ENCODE measurements around the gene LAMP5. TPM values are rescaled to one million over a fixed set of nuclear protein-coding genes. Genes with fewer than 3 reads are reported as not detected.
A peak's percentile ranks its signal among the peaks of the same experiment; 100 is the strongest.

Gene LAMP5, protein sequence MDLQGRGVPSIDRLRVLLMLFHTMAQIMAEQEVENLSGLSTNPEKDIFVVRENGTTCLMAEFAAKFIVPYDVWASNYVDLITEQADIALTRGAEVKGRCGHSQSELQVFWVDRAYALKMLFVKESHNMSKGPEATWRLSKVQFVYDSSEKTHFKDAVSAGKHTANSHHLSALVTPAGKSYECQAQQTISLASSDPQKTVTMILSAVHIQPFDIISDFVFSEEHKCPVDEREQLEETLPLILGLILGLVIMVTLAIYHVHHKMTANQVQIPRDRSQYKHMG
- not detected in 2 replicates for total RNA-seq (2014; rRNA removed; shearing (Covaris generic))
- polyA plus RNA-seq (2015; cell fraction: cytosol; rRNA removed) = not detected in 2 replicates
- not detected in 2 replicates for polyA plus RNA-seq (2015; cell fraction: nucleus; rRNA removed)

DNA sequence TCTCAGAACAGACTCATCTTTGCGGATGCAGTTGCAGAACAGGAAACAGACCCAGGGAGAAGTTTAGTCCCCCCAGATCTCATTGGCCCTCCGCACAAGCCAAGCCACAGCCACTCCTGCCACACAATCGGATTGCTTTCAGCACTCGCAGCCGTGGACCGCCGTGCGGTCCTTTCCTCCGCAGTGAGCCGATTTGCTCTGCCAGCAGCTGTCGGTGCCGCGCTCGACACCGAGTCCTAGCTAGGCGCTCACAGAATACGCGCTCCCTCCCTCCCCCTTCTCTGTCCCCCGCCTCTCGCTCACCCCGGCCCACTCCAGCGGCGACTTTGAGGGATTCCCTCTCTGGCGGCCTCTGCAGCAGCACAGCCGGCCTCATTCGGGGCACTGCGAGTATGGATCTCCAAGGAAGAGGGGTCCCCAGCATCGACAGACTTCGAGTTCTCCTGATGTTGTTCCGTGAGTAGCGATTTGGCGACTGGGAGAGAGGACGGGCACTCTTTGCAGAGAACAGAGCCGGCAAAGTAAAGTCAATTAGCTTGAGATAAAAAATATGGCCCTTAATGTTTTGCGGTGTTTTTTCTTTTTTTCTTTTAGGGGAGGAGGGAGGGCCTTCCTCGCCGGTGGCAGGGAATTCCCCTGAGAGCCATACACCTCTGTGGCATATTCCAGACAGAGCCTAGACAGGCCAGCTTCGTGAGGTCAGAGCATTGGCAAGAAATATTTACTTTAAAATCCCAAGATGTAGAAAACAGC is at the start of gene LAMP5:
LAMP5 (plus strand) TSS at position 130 of the 753 bp plus-strand sequence; CDS start at position 393, 263 bp downstream.
- in situ Hi-C loops (cut with HindIII; ENCODE audit: low pct_unique_long_range_greater_than_20kb, low sequenced_read_pairs) = no loop called here
- no peak for DNase-seq (ENCODE audit: low read depth, low spot score)

GRCh38 chr20:9467995-9468394 is 46.4 kb upstream of the LAMP5 start:
- in situ Hi-C loops (cut with HindIII; ENCODE audit: low pct_unique_long_range_greater_than_20kb, low sequenced_read_pairs) = no loop called here
- peak; percentile 41 for DNase-seq (ENCODE audit: low read depth, low spot score)

DNA sequence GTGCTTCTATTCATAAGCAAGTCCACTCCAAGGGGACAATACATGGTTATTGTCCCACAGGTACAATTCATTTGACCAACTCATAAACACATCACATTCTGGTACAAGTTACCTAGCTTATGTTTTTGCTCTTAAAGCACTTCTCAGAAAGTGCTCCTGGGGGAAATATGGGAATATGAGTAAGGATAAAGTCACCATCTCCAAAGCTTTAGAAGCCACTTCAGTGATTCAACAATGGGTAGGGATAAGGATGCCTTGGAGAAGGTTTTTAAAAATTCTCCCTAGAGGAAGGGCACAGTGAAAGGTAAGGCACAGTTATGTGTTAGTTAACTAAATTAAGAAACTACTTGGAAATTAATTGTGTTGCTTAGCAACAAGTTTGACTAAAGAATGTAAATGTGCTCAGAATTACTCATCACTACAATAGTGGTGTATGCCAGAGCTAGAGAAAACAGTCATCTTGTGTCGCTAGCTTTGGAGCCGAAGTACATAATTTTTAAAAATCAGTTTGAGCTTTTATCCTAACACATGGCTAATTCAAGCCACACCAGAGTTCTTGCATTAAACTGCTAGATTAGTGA is 39.5 kb upstream of the LAMP5 start:
- in situ Hi-C loops (cut with HindIII; ENCODE audit: low pct_unique_long_range_greater_than_20kb, low sequenced_read_pairs) = no loop called here
- DNase-seq (ENCODE audit: low read depth, low spot score) = no peak

- no peak for DNase-seq (ENCODE audit: low read depth, low spot score)
- in situ Hi-C loops (cut with HindIII; ENCODE audit: low pct_unique_long_range_greater_than_20kb, low sequenced_read_pairs) = no loop called here
Measured at GRCh38 chr20:9475456-9475855, 38.9 kb upstream of the LAMP5 start.

DNA sequence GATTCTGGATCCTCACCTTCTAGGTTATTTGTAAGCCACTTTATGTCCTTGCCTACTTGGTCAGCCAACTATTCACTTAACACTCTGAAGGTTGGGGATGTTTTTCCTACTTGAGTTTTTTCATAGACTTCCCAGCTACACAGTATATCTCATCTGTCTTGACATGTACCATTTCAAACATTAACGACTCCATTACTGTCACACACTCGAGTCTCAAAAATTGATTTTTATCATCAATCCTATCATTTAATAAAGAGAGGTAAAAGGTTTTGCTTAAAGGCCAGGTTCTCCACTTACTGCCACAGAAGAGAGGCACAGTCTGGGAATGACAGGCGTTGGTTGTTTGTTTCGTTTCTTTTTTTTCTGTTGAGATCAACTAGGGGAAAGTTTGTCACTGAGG is 38.2 kb upstream of the LAMP5 start:
- no peak for DNase-seq (ENCODE audit: low read depth, low spot score)
- in situ Hi-C loops (cut with HindIII; ENCODE audit: low pct_unique_long_range_greater_than_20kb, low sequenced_read_pairs) = no loop called here

DNA sequence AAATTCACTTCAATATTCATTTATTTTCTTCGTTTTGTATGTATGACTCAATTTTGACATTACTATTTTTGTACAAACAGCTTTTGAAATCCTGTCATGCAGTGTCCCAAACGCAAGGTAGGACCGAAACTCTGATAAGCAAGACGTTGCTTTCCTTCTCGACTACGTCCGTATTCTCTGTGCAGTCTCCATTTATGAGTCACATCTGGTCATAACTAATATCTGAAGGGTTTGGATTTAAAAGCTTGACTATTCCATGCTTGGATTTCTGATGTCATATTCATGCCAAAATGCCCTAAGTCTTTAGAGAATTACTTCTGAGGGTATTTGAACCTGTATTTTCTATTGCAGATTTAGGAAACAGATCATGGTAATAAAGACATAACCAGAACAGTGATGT is 37.8 kb upstream of the LAMP5 start:
- no peak for DNase-seq (ENCODE audit: low read depth, low spot score)
- in situ Hi-C loops (cut with HindIII; ENCODE audit: low pct_unique_long_range_greater_than_20kb, low sequenced_read_pairs) = no loop called here

DNA sequence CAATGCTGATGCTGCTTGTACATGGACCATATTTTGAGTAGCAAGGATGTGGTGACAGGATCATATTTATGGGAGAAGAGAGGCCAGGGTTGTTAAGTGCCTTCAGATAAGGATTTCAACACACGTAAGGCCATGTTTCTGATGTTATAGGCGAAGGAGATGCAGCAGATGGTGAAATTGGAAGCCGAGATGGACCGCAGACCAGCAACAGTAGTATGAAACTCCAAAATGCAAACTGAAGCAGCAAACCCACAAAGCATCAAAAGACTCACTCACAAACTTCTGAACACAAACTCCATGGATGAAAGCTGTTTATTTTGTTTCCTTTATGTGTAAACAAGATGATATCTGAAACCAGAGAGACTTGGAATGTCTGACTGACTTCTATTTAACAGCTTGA is 35.6 kb upstream of the LAMP5 start:
- no peak for DNase-seq (ENCODE audit: low read depth, low spot score)
- in situ Hi-C loops (cut with HindIII; ENCODE audit: low pct_unique_long_range_greater_than_20kb, low sequenced_read_pairs) = no loop called here

DNA sequence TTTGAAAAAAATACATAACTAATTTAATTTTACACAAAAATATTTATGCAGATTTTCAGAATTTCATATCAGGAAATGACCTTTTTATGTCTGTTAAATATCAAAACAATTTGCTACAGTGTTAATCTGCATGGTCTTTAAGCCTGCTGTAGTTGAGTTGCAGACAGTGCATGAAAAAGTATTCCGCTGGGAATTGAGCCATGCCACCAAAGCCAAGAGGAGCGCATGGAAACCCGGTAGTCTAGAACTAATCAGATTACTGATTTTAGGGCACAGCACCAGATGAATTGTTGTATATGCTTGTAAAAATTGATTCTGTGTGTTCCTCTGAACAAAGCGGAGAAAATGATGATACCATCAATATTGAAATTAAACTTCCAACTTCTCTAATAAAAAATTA is 34.3 kb upstream of the LAMP5 start:
- in situ Hi-C loops (cut with HindIII; ENCODE audit: low pct_unique_long_range_greater_than_20kb, low sequenced_read_pairs) = no loop called here
- no peak for DNase-seq (ENCODE audit: low read depth, low spot score)

- in situ Hi-C loops (cut with HindIII; ENCODE audit: low pct_unique_long_range_greater_than_20kb, low sequenced_read_pairs) = no loop called here
- no peak for DNase-seq (ENCODE audit: low read depth, low spot score)
Measured at GRCh38 chr20:9482180-9482579, 32.2 kb upstream of the LAMP5 start.

GRCh38 chr20:9483131-9483530 is 31.3 kb upstream of the LAMP5 start:
- in situ Hi-C loops (cut with HindIII; ENCODE audit: low pct_unique_long_range_greater_than_20kb, low sequenced_read_pairs) = no loop called here
- no peak for DNase-seq (ENCODE audit: low read depth, low spot score)

DNA sequence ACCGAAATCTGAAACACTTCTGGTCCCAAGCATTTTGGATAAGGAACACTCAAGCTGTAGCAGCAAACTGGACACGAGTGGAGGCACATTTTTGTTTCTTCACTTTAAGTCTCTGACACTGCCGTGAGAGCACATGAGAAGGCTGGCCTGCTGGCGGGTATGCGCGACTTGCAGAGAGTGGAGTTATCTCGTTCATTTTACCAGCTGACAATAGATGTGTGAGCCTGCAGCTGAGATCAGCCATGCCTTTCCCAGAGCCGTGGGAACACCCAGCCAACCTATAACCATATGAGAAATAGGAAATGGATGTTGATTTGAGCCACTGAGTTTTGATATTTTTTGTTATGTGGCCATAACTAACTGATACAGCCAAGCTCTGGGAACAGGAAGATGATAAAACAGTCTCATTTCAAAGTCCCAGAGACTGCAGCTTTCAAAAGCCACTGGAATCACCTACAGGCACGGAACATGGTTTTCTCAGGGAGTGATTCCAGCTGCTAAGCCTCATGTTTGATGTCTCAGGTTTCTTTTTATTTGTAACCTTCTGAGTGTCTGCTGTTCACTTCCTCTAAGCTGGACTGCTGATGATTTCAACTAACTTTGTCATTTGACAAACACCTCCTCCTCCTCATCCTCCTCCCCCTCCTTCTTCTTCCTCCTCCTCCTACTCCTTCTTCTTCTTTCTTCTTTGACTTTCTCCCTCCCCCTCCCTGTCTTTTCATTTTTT is 28.6 kb upstream of the LAMP5 start:
- DNase-seq (ENCODE audit: low read depth, low spot score) = no peak
- in situ Hi-C loops (cut with HindIII; ENCODE audit: low pct_unique_long_range_greater_than_20kb, low sequenced_read_pairs) = no loop called here

DNA sequence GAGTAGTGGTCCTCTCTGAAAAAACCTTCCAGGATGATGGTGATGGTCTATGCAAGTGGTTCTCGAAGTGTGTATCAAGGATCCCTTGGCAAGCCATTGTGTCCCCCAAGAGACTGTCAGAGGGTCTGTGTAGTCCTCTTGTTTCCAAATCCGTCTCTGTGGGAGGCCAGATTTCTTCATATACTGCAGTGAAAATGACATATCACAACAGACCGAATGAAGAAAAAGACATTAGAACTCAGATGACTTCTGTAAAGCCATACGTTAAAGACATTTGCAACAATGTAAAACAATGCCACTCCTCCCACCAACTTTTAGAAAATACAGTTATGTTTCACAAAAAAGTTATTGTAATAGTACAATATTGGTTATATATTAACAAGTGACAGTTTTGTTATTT is 27.2 kb upstream of the LAMP5 start:
- no peak for DNase-seq (ENCODE audit: low read depth, low spot score)
- in situ Hi-C loops (cut with HindIII; ENCODE audit: low pct_unique_long_range_greater_than_20kb, low sequenced_read_pairs) = no loop called here

GRCh38 chr20:9488063-9488462 is 26.3 kb upstream of the LAMP5 start:
- in situ Hi-C loops (cut with HindIII; ENCODE audit: low pct_unique_long_range_greater_than_20kb, low sequenced_read_pairs) = no loop called here
- DNase-seq (ENCODE audit: low read depth, low spot score) = no peak

GRCh38 chr20:9490161-9490560 is 24.2 kb upstream of the LAMP5 start:
- in situ Hi-C loops (cut with HindIII; ENCODE audit: low pct_unique_long_range_greater_than_20kb, low sequenced_read_pairs) = no loop called here
- no peak for DNase-seq (ENCODE audit: low read depth, low spot score)

DNA sequence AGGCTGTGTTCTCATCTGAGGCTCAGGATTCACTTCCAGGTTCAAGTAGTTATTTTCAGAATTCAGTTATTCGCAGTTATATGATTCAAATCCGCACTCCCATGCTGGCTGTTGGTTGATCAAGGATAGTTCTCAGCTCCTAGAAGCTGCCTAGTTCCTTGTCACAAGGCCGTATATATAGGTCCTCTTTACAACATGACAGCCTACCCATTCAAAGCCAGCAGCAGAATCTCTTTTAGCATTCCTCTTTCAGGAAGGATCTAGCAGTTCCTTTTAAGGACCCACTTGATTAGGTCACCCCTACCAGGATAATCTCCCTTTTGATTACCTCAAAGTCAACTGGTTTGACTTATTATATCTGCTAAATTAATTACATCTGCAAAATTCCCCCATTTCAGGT is 23.8 kb upstream of the LAMP5 start:
- DNase-seq (ENCODE audit: low read depth, low spot score) = no peak
- in situ Hi-C loops (cut with HindIII; ENCODE audit: low pct_unique_long_range_greater_than_20kb, low sequenced_read_pairs) = no loop called here

DNA sequence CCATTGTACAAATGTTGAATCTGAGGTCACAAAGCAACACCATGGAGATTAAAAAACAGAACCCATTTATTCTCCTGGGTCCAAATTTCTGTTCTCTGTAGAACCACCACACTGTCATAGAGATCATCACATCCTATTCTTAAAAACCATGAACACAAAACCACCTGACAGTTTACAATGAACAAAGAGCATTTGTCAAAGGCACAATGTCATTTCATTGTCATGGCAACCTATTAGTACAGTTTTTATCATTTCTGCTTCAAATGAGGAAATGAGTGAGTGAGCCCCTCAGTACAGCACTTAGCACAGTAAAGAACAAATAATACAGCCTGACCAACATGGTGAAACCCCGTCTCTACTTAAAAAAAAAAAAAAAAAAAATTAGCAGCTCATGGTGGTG is 23.1 kb upstream of the LAMP5 start:
- no peak for DNase-seq (ENCODE audit: low read depth, low spot score)
- in situ Hi-C loops (cut with HindIII; ENCODE audit: low pct_unique_long_range_greater_than_20kb, low sequenced_read_pairs) = no loop called here

DNA sequence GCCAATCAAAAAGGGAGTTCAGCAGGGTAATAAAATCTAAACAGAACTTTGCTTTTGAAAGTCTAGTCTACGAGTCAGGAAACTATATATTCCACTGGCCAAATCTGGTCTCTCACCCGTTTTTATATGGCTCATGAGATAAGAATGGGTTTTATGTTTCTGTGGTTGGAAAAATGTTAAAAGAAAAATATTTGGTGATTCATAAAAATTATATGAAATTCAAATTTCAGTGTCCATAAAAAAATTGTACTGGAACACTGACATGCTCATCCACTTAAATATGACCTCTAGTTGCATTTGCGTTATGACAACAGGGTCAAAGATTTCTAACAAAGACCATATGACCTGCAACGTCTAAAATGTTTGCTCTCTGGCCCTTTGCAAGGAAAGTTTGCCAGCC is 22.3 kb upstream of the LAMP5 start:
- no peak for DNase-seq (ENCODE audit: low read depth, low spot score)
- in situ Hi-C loops (cut with HindIII; ENCODE audit: low pct_unique_long_range_greater_than_20kb, low sequenced_read_pairs) = no loop called here

DNA sequence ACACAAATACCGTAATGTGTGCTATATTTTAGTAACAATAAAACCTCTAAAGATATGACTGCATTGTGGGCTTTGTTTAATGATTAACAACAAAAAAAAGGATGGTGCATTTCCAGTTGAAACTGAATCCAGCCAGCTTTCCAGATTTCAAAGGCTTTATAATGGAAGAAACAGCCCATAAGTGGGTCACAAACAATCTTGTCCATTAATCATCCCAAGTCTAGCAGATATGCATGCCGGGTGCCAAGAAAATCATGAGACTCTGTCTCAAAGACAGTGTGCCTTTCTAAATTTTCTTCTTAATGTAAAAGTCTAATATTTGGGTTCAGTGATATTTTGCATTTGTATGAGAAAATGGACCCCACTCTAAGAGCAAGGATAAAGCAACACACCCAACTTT is 20.6 kb upstream of the LAMP5 start:
- in situ Hi-C loops (cut with HindIII; ENCODE audit: low pct_unique_long_range_greater_than_20kb, low sequenced_read_pairs) = no loop called here
- DNase-seq (ENCODE audit: low read depth, low spot score) = no peak
